ENCODE data around the gene ANKRD33B. TPM values are rescaled to one million over a fixed set of nuclear protein-coding genes. Genes with fewer than 3 reads are reported as not detected.

Gene ANKRD33B
- total and polyA plus RNA-seq, 2 experiments from 2014 or later = 2.9 to 15.4 TPM

DNA sequence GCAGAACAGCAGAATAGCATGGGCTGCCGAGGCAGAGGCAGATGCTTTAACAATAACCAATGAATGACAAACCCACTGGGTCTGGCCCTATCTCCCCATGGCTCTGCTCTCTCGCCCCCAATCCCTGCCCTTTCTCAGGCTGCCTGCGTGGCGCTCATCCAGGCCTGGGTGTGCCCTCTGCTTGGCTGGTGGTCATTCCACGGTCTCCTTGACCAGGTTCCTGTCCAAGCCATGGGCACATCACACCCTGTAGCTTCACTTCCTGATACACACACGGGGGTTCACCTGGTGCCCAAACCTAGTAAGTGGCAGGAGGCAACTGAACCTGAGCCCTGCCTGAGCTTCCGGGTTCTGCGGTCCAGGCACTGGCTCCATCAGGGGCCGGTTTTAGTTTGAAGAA, 109.5 kb downstream of the ANKRD33B start:
- H3K27me3 ChIP-seq (ENCODE audit: insufficient read depth) = no peaks in the 10 kb centered on the region
- DNase-seq (ENCODE audit: low spot score) (no peak), ATAC-seq (peak; percentile 58)
- no peaks in the 10 kb centered on the region for H4K20me1 ChIP-seq (replicated peaks; ENCODE audit: insufficient read depth)
- H3K4me1 Mint-ChIP-seq = peaks cover 2% of the 10 kb centered on the region; the same call in 2 of the 3 replicates
- TF ChIP-seq POLR2AphosphoS5 (IDR thresholded peaks at IDR 0.05; ENCODE audit: low read depth) (no peak), EZH2phosphoT487 (IDR thresholded peaks at IDR 0.05; ENCODE audit: unreplicated experiment) (no peak), ZNF331 (CRISPR knock-in tag; IDR thresholded peaks at IDR 0.05; ENCODE audit: low read depth) (no peak), ETS1 (IDR thresholded peaks at IDR 0.05) (no peak), CTCF (conservative IDR thresholded peaks at IDR 0.05; ENCODE audit: low read depth in 2 of 2) (no peak), ZNF114 (CRISPR knock-in tag; IDR thresholded peaks at IDR 0.05) (no peak), CREB1 (CRISPR knock-in tag; IDR thresholded peaks at IDR 0.05; ENCODE audit: low read depth) (no peak), STAT1 (IDR thresholded peaks at IDR 0.05; ENCODE audit: unreplicated experiment) (no peak), REST (IDR thresholded peaks at IDR 0.05; ENCODE audit: unreplicated experiment) (no peak), JUNB (IDR thresholded peaks at IDR 0.05; ENCODE audit: unreplicated experiment) (no peak), NANOG (IDR thresholded peaks at IDR 0.05; ENCODE audit: borderline replicate concordance) (no peak), ZNF462 (CRISPR knock-in tag; IDR thresholded peaks at IDR 0.05) (no peak)
- H3K9me3 Mint-ChIP-seq = peaks cover 12% of the 10 kb centered on the region; the same call in 2 of the 3 replicates
- no peak overlapping the region for H3K4me3 Mint-ChIP-seq
- H3K36me3 Mint-ChIP-seq (ENCODE audit: low read depth) = peaks cover 19% of the 10 kb centered on the region
- H3K4me2 ChIP-seq = no peak overlapping the region
- peaks cover 4% of the 10 kb centered on the region; the same call in 1 of the 2 replicates for H3K9me2 ChIP-seq (ENCODE audit: insufficient read depth)
- no peak overlapping the region for H3K4me3 ChIP-seq
- no peak overlapping the region for H2AFZ ChIP-seq
- H3K27me3 Mint-ChIP-seq (ENCODE audit: insufficient read depth, low read depth, poor library complexity) = peaks cover 14% of the 10 kb centered on the region
- no peaks in the 10 kb centered on the region for H3K36me3 ChIP-seq (ENCODE audit: insufficient read depth)
- H3K27ac Mint-ChIP-seq = no peak overlapping the region
- no peaks in the 10 kb centered on the region for H3K79me2 ChIP-seq (replicated peaks; ENCODE audit: insufficient read depth)
- H3K4me1 ChIP-seq (ENCODE audit: insufficient read depth) = no peaks in the 10 kb centered on the region
- H3F3A ChIP-seq (replicated peaks; ENCODE audit: low read depth) = no peaks in the 10 kb centered on the region
- H3K27ac ChIP-seq (ENCODE audit: low read depth) = no peak overlapping the region

All from GM23338 (cell line).